ENCODE measurements around the gene OARD1. TPM values are rescaled to one million over a fixed set of nuclear protein-coding genes. Genes with fewer than 3 reads are reported as not detected.

The OARD1 gene
- polyA plus RNA-seq, 2 donors, result 23.7 to 24.4 TPM

DNA sequence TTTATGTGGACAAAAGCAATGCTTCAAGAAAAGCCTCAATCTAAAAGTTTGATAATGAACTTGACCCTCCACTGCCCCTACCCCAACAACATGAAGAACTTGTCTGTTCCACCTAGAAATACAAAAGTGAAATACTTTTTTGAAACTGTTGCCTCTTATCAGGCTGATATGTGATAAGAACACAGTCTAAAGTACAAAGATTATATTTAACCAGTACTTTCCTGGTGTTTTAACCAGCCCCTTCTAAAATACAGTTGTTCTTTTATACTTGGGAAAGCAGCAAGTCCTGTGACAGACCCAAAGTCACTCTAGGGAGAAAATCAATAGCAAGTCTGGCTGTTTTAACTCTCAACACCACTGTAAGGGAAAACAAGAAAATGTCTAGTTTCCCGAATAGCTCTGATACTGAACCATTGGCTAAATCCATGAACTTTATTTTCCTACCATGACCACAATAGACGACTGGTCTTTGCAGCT, 6.6 kb downstream of the OARD1 start:
- H3K36me3 ChIP-seq (ENCODE audit: control insufficient read depth in 2 of 2, insufficient read depth in 2 of 2, low read length in 1 of 2), result peaks cover 2% of the 10 kb centered on the region in 2 donors

DNA sequence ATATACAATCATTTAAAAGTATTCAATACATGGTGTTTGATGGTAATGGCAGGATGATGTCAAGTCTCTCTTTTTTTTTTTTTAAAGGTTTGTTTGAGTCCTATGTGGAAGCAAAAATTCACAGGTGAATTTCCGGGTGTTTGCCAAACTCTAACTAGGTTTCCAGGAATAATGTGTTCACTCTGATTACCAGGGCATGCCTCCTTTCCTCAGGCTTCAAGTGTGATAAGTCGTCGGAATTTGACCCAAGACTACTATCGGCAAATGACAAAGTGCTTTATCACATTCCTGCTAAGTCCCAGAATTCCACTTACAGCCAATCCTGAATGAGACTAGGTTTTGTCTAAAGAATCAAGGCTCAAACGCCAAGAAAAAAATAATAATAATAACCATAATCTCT, 7.3 kb downstream of the OARD1 start:
- Histone ChIP-seq H3K4me1 (ENCODE audit: control insufficient read depth in 2 of 2, insufficient read depth in 2 of 2, low read length in 1 of 2) (no peaks in the 10 kb centered on the region), H3K36me3 (ENCODE audit: control insufficient read depth in 2 of 2, insufficient read depth in 2 of 2, low read length in 1 of 2) (peaks cover 2% of the 10 kb centered on the region in 2 donors), H3K4me3 (ENCODE audit: low read depth in 1 of 2, low read length in 2 of 2) (no peak overlapping the region), H3K27ac (ENCODE audit: low read depth in 2 of 2, low read length in 1 of 2) (no peak overlapping the region), H3K27me3 (ENCODE audit: control insufficient read depth in 1 of 2, insufficient read depth in 2 of 2, low read length in 2 of 2) (no peaks in the 10 kb centered on the region), H3K9me3 (ENCODE audit: control insufficient read depth in 2 of 2, insufficient read depth in 1 of 2, low read depth in 1 of 2, low read length in 1 of 2) (no peaks in the 10 kb centered on the region)
- WGBS, 2 donors, result 50 to 75% methylated on average over 5 of the region's 5 CpGs

More for the DNA sequence above, 6.6 kb downstream of the OARD1 start:
- H3K27ac ChIP-seq (ENCODE audit: low read depth in 2 of 2, low read length in 1 of 2), result no peak overlapping the region
- no peaks in the 10 kb centered on the region for H3K27me3 ChIP-seq (ENCODE audit: control insufficient read depth in 1 of 2, insufficient read depth in 2 of 2, low read length in 2 of 2)
- 82 to 95% methylated on average over 2 of the region's 2 CpGs for WGBS, 2 donors
- no peaks in the 10 kb centered on the region for H3K4me1 ChIP-seq (ENCODE audit: control insufficient read depth in 2 of 2, insufficient read depth in 2 of 2, low read length in 1 of 2)
- H3K4me3 ChIP-seq (ENCODE audit: low read depth in 1 of 2, low read length in 2 of 2), result no peak overlapping the region
- H3K9me3 ChIP-seq (ENCODE audit: control insufficient read depth in 2 of 2, insufficient read depth in 1 of 2, low read depth in 1 of 2, low read length in 1 of 2), result no peaks in the 10 kb centered on the region

DNA sequence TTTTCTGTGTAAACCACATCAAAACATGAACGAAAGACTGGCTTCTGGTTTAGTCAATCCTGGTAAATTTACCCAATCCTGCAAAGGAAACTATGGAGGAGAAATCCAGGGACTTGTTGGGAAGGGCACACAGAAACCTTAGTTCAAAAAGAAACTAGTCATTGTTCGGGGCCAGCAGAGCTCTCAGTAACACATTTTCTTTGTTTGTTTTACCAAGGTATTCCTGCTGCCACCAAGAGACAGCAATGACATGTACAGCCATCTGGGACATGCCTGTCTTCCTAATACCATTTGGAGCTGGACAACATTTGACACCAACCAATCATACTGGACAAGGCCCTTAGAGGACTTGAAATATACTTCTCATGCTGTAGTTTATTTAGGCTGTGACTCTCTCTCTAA, 8.3 kb downstream of the OARD1 start:
- H3K36me3 ChIP-seq (ENCODE audit: control insufficient read depth in 2 of 2, insufficient read depth in 2 of 2, low read length in 1 of 2), result peaks cover 2% of the 10 kb centered on the region in 2 donors
- H3K4me1 ChIP-seq (ENCODE audit: control insufficient read depth in 2 of 2, insufficient read depth in 2 of 2, low read length in 1 of 2), result no peaks in the 10 kb centered on the region
- peak overlapping the region in 1 of 2 donors; percentile 2 for H3K27ac ChIP-seq (ENCODE audit: low read depth in 2 of 2, low read length in 1 of 2)
- H3K27me3 ChIP-seq (ENCODE audit: control insufficient read depth in 1 of 2, insufficient read depth in 2 of 2, low read length in 2 of 2), result no peaks in the 10 kb centered on the region
- WGBS, 2 donors, result 62 to 84% methylated on average over 2 of the region's 2 CpGs
- H3K4me3 ChIP-seq (ENCODE audit: low read depth in 1 of 2, low read length in 2 of 2), result no peak overlapping the region
- H3K9me3 ChIP-seq (ENCODE audit: control insufficient read depth in 2 of 2, insufficient read depth in 1 of 2, low read depth in 1 of 2, low read length in 1 of 2), result no peaks in the 10 kb centered on the region

DNA sequence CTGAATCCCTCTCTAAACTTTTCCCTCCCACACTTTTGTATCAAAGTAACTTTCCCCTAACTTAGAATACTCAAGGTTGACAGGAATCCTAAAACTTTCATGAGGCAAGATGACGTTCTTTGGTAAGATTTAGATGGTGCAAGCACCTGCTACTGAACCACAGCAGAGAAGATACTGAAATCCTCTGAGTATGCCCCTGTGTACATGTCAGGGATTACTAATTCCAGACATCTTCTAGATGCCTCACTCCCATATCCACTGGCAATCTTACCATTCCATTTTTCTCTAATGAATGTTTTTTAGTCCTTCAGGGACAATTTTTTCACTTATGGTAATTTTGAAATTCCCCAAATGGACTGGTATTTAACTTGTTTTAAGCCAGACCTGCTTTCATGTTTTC, 10.1 kb downstream of the OARD1 start:
- Histone ChIP-seq H3K4me1 (ENCODE audit: control insufficient read depth in 2 of 2, insufficient read depth in 2 of 2, low read length in 1 of 2) (no peaks in the 10 kb centered on the region), H3K27me3 (ENCODE audit: control insufficient read depth in 1 of 2, insufficient read depth in 2 of 2, low read length in 2 of 2) (no peaks in the 10 kb centered on the region), H3K36me3 (ENCODE audit: control insufficient read depth in 2 of 2, insufficient read depth in 2 of 2, low read length in 1 of 2) (peaks cover 2% of the 10 kb centered on the region in 2 donors), H3K4me3 (ENCODE audit: low read depth in 1 of 2, low read length in 2 of 2) (no peak overlapping the region), H3K27ac (ENCODE audit: low read depth in 2 of 2, low read length in 1 of 2) (no peak overlapping the region), H3K9me3 (ENCODE audit: control insufficient read depth in 2 of 2, insufficient read depth in 1 of 2, low read depth in 1 of 2, low read length in 1 of 2) (no peaks in the 10 kb centered on the region)
- WGBS, 2 donors, result 76 to 94% methylated on average over 1 of the region's 1 CpG

DNA sequence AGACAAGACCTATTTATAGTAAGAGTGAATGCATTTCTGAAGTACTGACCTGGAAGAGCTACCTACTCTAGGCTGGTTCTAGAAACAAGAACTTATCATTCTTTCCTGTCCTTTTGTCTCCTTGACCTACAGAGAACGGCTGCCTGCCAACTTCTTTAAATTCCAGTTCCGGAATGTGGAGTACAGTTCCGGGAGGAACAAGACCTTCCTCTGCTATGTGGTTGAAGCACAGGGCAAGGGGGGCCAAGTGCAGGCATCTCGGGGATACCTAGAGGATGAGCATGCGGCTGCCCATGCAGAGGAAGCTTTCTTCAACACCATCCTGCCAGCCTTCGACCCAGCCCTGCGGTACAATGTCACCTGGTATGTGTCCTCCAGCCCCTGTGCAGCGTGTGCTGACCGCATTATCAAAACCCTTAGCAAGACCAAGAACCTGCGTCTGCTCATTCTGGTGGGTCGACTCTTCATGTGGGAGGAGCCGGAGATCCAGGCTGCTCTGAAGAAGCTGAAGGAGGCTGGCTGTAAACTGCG, 10.9 kb downstream of the OARD1 start:
- Histone ChIP-seq H3K27me3 (ENCODE audit: control insufficient read depth in 1 of 2, insufficient read depth in 2 of 2, low read length in 2 of 2) (no peaks in the 10 kb centered on the region), H3K36me3 (ENCODE audit: control insufficient read depth in 2 of 2, insufficient read depth in 2 of 2, low read length in 1 of 2) (peaks cover 2% of the 10 kb centered on the region in 2 donors), H3K27ac (ENCODE audit: low read depth in 2 of 2, low read length in 1 of 2) (no peak overlapping the region), H3K9me3 (ENCODE audit: control insufficient read depth in 2 of 2, insufficient read depth in 1 of 2, low read depth in 1 of 2, low read length in 1 of 2) (no peaks in the 10 kb centered on the region), H3K4me1 (ENCODE audit: control insufficient read depth in 2 of 2, insufficient read depth in 2 of 2, low read length in 1 of 2) (no peaks in the 10 kb centered on the region), H3K4me3 (ENCODE audit: low read depth in 1 of 2, low read length in 2 of 2) (no peak overlapping the region)
- 82 to 83% methylated on average over 13 of the region's 13 CpGs for WGBS, 2 donors

DNA sequence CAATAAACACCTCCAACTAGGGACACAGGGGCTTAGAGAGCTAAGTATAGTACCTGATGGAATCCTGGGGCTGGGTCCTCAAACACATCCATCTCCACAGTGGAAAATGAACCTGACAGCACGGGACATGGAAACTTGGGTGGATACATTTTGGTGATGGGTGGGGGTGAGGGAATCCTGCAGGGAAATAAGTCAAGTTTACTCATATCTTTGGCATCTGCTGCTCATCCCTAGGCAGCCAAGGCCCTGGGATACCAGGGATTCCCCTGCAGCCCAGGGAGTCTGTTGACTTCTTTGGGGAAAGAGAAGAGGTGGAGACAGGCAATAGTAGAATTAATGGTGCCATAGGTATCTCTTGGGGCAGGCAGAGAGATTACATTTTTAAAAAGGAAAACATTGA, 12.6 kb downstream of the OARD1 start:
- no peaks in the 10 kb centered on the region for H3K9me3 ChIP-seq (ENCODE audit: control insufficient read depth in 2 of 2, insufficient read depth in 1 of 2, low read depth in 1 of 2, low read length in 1 of 2)
- peaks cover 2% of the 10 kb centered on the region in 2 donors for H3K36me3 ChIP-seq (ENCODE audit: control insufficient read depth in 2 of 2, insufficient read depth in 2 of 2, low read length in 1 of 2)
- H3K4me1 ChIP-seq (ENCODE audit: control insufficient read depth in 2 of 2, insufficient read depth in 2 of 2, low read length in 1 of 2), result no peaks in the 10 kb centered on the region
- no peaks in the 10 kb centered on the region for H3K27me3 ChIP-seq (ENCODE audit: control insufficient read depth in 1 of 2, insufficient read depth in 2 of 2, low read length in 2 of 2)
- 39 to 57% methylated on average over 1 of the region's 1 CpG for WGBS, 2 donors
- H3K27ac ChIP-seq (ENCODE audit: low read depth in 2 of 2, low read length in 1 of 2), result no peak overlapping the region
- no peak overlapping the region for H3K4me3 ChIP-seq (ENCODE audit: low read depth in 1 of 2, low read length in 2 of 2)

DNA sequence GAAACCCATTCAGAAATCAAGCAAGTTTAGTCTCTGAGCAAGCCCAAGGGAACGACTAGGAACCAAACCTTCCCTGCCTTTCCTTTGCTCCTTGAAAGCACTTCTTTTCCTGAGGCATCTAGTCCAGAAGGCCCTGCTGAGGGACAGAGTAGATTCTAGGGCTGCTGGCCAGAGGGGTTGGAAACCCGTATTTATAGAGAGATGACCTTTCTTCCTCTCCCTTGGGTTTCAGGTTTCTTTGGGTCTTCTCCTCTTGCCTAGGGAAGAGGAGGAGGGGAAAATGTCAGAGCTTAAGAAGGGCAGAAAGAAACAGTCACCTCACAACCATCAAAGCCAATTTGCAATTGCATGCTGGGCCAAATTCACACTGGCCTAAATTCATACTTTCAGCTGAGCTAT, 13.4 kb downstream of the OARD1 start:
- H3K4me3 ChIP-seq (ENCODE audit: low read depth in 1 of 2, low read length in 2 of 2), result no peak overlapping the region
- no peaks in the 10 kb centered on the region for H3K27me3 ChIP-seq (ENCODE audit: control insufficient read depth in 1 of 2, insufficient read depth in 2 of 2, low read length in 2 of 2)
- H3K36me3 ChIP-seq (ENCODE audit: control insufficient read depth in 2 of 2, insufficient read depth in 2 of 2, low read length in 1 of 2), result peaks cover 2% of the 10 kb centered on the region in 2 donors
- no peak overlapping the region for H3K27ac ChIP-seq (ENCODE audit: low read depth in 2 of 2, low read length in 1 of 2)
- H3K9me3 ChIP-seq (ENCODE audit: control insufficient read depth in 2 of 2, insufficient read depth in 1 of 2, low read depth in 1 of 2, low read length in 1 of 2), result no peaks in the 10 kb centered on the region
- H3K4me1 ChIP-seq (ENCODE audit: control insufficient read depth in 2 of 2, insufficient read depth in 2 of 2, low read length in 1 of 2), result no peaks in the 10 kb centered on the region
- WGBS, 2 donors, result 69 to 82% methylated on average over 2 of the region's 2 CpGs

DNA sequence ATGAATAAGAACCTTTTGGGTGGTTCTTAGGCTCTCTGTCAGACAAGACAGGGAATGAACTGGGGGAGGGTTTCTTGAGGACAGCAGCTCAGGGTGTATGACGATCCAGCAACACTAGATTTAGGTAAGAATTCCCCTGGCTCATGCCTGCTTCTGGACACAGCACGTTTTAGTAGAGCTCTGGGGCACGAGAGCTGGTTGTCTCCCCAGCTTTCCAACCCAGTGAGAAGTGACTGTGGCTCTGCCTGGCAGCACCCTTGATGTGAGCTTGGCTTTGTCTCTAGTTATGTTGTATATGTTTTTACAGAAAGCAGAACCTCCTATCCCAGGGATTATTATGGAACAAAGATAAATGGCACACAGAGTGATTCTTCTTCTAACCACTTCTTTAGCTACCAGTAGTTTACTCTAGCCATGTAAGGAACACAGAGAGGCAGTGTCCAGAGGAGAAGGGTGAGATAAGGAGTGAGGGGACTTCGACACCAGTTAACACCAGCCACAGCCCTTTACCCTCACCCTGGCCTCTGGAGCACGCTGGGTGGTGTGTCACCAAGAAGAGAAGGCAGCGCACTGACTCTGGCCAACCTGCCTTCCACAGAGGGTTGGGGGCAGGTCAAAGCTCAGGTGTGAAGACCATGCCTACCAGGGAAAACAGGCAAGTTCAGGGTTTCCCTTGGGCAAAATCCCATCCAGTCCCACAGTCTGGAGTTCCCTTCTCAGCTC, 15.2 kb downstream of the OARD1 start:
- H3K27me3 ChIP-seq (ENCODE audit: control insufficient read depth in 1 of 2, insufficient read depth in 2 of 2, low read length in 2 of 2), result no peaks in the 10 kb centered on the region
- H3K36me3 ChIP-seq (ENCODE audit: control insufficient read depth in 2 of 2, insufficient read depth in 2 of 2, low read length in 1 of 2), result peaks cover 2% of the 10 kb centered on the region in 2 donors
- 67 to 74% methylated on average over 6 of the region's 6 CpGs for WGBS, 2 donors
- no peaks in the 10 kb centered on the region for H3K9me3 ChIP-seq (ENCODE audit: control insufficient read depth in 2 of 2, insufficient read depth in 1 of 2, low read depth in 1 of 2, low read length in 1 of 2)
- H3K27ac ChIP-seq (ENCODE audit: low read depth in 2 of 2, low read length in 1 of 2), result peak overlapping the region in 1 of 2 donors; percentile 26
- no peak overlapping the region for H3K4me3 ChIP-seq (ENCODE audit: low read depth in 1 of 2, low read length in 2 of 2)
- H3K4me1 ChIP-seq (ENCODE audit: control insufficient read depth in 2 of 2, insufficient read depth in 2 of 2, low read length in 1 of 2), result peaks cover 0 to 6% of the 10 kb centered on the region in 2 donors

DNA sequence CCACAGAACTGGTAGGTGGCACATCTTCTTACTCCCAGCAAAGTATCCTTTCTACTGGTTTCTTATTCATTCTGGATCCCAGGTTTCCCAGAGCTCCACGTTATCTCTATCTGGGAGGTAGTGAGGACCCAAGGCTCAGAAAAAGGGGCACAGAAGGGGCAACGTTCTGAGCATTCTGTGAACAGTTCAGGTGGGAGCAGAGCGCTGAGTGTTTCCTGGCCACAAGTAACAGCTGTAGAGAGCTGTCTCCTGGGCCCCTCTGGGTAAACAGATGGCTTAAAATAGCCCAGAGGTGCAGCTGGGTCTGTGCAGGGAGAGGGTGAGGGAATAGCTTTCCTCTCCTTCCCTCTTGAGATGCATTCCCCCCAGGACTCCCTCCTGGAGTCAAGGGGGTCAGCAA, 17.0 kb downstream of the OARD1 start:
- H3K36me3 ChIP-seq (ENCODE audit: control insufficient read depth in 2 of 2, insufficient read depth in 2 of 2, low read length in 1 of 2), result no peaks in the 10 kb centered on the region
- 45 to 63% methylated on average over 3 of the region's 3 CpGs for WGBS, 2 donors
- H3K27ac ChIP-seq (ENCODE audit: low read depth in 2 of 2, low read length in 1 of 2), result no peak overlapping the region
- H3K4me3 ChIP-seq (ENCODE audit: low read depth in 1 of 2, low read length in 2 of 2), result no peak overlapping the region
- H3K27me3 ChIP-seq (ENCODE audit: control insufficient read depth in 1 of 2, insufficient read depth in 2 of 2, low read length in 2 of 2), result no peaks in the 10 kb centered on the region
- H3K9me3 ChIP-seq (ENCODE audit: control insufficient read depth in 2 of 2, insufficient read depth in 1 of 2, low read depth in 1 of 2, low read length in 1 of 2), result no peaks in the 10 kb centered on the region
- H3K4me1 ChIP-seq (ENCODE audit: control insufficient read depth in 2 of 2, insufficient read depth in 2 of 2, low read length in 1 of 2), result peaks cover 0 to 6% of the 10 kb centered on the region in 2 donors

DNA sequence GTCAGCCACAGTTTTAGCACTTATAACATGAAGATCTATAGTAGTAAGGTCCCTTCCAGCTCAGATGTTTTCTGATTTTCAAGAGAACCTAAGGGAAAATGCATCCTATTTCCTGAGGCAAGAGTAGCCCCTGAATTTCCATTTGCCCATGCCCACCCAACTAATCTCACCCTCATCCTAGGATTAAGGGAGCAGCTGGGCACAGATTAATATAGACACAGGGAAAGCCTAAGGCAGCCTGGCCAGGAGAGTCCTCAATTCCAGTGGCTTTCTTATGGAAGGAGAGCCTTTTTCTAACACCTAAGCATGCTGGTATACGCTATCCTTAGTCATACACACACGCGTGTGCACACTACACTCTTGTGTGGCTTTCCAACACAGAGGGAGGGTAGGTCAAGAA, 17.6 kb downstream of the OARD1 start:
- no peaks in the 10 kb centered on the region for H3K36me3 ChIP-seq (ENCODE audit: control insufficient read depth in 2 of 2, insufficient read depth in 2 of 2, low read length in 1 of 2)
- peaks cover 0 to 6% of the 10 kb centered on the region in 2 donors for H3K4me1 ChIP-seq (ENCODE audit: control insufficient read depth in 2 of 2, insufficient read depth in 2 of 2, low read length in 1 of 2)
- no peaks in the 10 kb centered on the region for H3K9me3 ChIP-seq (ENCODE audit: control insufficient read depth in 2 of 2, insufficient read depth in 1 of 2, low read depth in 1 of 2, low read length in 1 of 2)
- H3K27me3 ChIP-seq (ENCODE audit: control insufficient read depth in 1 of 2, insufficient read depth in 2 of 2, low read length in 2 of 2), result no peaks in the 10 kb centered on the region
- H3K4me3 ChIP-seq (ENCODE audit: low read depth in 1 of 2, low read length in 2 of 2), result no peak overlapping the region
- no peak overlapping the region for H3K27ac ChIP-seq (ENCODE audit: low read depth in 2 of 2, low read length in 1 of 2)
- 87 to 95% methylated on average over 3 of the region's 3 CpGs for WGBS, 2 donors

Measured in esophagus (tissue), 2 donors.